UCSD-AML1 (cell line): Measurements from ENCODE around the gene MIA2.
"Not testable (repeated sequence)": the region's sequence is repeated elsewhere in the genome, so short reads cannot be mapped to it uniquely, and the experiment has no call there.

Source experiments
- DNase-seq: peaks from one replicate; lab custom pipeline; 2025; ENCODE audit not compliant: unreplicated experiment; lab: John Stamatoyannopoulos, UW

The MIA2 gene, protein sequence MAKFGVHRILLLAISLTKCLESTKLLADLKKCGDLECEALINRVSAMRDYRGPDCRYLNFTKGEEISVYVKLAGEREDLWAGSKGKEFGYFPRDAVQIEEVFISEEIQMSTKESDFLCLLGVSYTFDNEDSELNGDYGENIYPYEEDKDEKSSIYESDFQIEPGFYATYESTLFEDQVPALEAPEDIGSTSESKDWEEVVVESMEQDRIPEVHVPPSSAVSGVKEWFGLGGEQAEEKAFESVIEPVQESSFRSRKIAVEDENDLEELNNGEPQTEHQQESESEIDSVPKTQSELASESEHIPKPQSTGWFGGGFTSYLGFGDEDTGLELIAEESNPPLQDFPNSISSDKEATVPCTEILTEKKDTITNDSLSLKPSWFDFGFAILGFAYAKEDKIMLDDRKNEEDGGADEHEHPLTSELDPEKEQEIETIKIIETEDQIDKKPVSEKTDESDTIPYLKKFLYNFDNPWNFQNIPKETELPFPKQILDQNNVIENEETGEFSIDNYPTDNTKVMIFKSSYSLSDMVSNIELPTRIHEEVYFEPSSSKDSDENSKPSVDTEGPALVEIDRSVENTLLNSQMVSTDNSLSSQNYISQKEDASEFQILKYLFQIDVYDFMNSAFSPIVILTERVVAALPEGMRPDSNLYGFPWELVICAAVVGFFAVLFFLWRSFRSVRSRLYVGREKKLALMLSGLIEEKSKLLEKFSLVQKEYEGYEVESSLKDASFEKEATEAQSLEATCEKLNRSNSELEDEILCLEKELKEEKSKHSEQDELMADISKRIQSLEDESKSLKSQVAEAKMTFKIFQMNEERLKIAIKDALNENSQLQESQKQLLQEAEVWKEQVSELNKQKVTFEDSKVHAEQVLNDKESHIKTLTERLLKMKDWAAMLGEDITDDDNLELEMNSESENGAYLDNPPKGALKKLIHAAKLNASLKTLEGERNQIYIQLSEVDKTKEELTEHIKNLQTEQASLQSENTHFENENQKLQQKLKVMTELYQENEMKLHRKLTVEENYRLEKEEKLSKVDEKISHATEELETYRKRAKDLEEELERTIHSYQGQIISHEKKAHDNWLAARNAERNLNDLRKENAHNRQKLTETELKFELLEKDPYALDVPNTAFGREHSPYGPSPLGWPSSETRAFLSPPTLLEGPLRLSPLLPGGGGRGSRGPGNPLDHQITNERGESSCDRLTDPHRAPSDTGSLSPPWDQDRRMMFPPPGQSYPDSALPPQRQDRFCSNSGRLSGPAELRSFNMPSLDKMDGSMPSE (N-terminal part only)

DNA sequence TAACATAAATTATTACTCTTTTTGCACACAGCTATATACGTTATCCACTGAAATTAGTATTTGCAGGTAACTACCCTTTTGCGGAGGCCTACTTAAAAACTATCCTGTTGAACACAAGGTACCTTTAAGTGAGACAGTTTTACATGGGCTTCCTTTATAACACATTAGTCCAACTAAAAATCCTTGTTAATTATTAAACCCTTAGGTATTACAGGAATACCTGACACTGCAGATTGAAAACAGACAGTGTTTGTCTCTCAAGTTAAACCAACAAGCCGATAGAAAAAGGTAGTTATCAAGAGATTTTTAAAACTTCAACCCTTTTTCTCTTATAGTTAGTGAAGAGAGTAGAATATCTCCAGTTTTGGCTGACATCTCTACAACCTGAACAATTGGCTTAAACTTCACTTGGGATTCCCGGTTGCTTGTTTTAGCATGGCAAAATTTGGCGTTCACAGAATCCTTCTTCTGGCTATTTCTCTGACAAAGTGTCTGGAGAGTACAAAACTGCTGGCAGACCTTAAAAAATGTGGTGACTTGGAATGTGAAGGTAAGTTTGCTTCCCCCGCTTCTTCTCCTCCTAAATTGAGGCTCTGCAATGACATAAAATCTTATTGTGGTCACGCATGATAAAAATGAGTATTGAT, at the start of gene MIA2:
Gene MIA2 (plus strand): TSS at position 236 of the 647 bp plus-strand sequence. CDS start 200 bp downstream, at position 436.
- no peak for DNase-seq

DNA sequence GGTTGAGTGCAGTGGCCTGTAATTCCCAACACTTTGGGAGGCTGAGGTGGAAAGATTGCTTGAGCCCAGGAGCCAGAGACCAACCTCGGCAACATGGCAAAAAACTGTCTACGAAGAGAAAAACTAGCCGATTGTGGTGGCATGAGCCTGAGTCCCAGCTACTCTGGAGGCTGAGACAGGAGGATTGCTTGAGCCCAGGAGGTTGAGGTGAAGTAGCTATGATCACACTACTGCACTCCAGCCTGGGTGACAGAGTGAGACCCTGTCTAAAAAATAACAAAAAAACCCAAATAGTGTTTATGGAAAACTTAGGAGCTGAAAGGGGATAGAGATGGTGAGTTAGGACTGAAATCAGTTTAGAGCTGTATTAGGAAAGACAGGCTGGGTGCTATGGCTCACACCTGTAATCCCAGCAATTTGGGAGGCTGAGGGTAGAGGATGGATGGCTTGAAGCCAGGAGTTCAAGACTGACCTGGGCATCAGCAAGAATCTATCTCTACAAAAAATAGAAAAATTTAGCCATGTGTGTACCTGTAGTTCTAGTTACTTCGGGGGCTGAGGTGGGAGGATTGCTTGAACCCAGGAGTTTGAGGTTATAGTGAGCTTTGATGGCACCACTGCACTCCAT, 49.0 kb upstream of the MIA2 start:
- DNase-seq, result no peak

DNA sequence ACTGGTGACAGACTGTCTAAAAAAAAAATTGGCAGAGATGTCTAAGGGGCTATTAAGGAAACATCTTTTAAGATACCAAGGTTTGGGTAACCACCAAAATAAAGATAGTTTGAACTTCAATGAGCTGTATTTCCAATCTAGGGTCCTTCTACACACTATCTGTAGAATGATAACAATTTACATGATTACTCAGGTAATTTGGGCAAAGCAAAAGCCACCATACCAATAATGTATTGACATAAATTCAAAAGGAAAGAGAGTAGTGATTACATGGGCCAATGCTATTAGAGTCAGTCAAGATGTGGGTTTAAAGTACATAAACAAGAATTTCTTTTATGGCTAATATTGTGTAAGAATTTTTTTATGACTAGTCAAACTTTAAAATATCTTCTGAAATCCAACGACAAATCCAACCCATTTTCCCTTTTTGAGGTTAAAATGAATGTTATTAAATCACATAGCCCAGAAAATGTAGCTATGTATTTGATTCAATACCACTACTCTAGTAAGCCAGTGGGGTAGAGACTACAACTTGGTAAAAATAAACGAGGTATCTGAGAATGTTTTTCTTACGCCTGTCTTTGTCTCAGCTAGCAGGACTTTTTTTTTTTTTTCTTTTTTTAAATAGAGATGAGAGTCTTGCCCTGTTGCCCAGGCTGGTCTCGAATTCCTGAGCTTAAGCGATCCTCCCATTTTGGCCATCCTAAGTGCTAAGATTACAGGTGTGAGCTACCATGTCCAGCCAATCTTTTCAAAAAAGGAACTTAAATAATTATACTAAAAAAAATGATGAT, 48.3 kb upstream of the MIA2 start:
- DNase-seq, result no peak

DNA sequence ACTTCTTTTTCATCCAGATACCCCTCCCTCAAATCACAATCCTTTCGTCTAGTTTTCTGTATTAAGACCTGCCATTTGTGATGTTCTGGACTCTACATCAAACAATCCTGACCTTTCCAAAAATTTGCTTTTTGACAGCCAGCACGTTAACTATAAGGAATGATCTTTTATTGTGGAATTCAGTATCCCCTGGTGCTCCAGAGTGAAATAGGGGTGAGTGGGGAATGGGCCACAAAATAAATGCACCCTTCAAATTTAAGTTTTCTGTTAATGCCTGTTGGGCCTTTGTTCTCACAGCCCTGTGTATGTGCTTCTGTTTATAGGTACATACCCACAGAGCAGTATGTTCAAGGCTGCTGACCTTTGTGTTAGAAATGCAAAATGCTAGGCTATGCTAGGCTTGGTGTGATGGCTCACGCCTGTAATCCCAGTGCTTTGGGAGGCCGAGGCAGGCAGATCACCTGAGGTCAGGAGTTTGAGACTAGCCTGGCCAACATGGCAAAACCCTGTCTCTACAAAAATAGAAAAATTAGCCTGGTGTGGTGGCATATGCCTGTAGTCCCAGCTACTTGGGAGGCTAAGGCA, 46.7 kb upstream of the MIA2 start:
- DNase-seq, result no peak

DNA sequence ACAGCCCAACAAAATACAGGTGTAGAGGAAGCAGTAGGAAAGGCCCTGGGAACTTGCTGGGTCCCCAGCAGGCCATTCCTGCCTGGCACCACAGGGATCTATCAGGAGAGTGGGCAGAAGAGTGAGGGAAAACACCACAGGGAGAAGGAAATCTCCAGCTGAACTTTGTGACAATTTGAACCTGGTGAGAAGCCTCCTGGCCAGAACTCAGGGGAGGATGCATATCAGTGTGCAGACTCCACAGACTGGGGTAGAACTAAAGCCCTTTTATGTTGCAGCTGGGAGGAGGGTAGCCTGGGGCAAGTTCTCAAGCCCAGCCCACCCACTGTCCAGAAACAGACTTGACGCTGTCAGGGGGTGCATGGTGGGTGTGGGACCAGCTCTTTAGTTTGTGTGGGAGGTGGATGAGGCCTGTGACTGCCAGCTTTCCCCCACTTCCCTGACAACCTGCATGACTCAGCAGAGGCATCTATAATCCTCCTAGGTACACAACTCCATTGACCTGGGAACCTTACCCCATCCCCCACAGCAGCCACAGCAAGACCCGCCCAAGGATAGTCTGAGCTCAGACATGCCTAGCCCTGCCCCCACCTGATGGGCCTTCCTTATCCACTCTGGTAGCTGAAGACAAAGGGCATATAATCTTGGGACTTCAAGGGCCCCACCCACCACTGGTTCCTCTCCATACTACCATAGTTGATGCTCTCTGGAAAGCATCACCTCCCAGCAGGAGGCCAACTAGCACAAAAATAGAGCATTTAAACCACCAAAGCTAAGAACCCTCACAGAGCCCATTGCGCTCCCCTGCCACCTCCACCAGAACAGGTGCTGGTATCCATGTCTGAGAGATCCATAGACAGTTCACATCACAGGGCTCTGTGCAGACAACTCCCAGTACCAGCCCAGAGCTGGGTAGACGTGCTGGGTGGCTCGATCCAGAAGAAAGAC, 29.8 kb upstream of the MIA2 start:
- DNase-seq, result no peak

DNA sequence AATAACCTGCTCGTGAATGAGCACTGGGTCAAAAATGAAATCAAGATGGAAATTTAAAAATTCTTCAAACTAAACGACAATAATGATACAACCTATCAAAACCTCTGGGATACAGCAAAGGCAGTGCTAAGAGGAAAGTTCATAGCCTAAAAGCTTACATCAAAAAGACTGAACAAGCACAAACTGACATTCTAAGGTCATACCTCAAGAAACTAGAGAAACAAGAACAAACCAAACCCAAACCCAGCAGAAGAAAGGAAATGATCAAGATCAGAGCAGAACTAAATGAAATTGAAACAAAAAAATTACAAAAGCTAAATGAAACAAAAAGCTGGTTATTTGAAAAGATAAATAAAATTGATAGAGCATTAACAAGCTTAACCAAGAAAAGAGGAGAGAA, 26.3 kb upstream of the MIA2 start:
- DNase-seq, result not testable (repeated sequence)

DNA sequence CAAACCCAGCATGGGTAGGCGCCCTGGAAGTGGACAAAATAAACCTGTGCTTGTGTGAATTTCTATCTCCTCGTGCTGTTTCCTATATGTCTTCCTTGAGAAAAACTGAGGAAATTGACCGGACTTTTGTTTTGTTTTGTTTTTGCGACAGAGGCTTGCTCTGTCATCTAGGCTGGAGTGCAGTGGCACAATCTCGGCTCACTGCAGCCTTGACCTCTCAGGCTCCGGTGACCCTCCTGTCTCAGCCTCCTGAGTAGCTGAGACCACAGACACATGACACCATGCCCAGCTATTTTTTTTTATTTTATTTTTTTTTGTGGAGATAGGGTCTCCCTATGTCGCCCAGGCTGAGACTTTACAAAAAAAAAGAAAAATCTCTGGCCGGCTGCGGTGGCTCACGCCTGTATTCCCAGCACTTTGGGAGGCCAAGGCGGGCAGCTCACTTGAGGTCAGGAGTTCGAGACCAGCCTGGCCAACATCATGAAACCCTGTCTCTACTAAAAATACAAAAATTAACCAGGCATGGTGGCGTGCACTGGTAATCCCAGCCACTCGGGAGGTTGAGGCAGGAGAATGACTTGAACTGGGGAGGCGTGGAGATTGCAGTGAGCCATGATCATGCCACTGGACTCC, 22.5 kb upstream of the MIA2 start:
- DNase-seq, result no peak

DNA sequence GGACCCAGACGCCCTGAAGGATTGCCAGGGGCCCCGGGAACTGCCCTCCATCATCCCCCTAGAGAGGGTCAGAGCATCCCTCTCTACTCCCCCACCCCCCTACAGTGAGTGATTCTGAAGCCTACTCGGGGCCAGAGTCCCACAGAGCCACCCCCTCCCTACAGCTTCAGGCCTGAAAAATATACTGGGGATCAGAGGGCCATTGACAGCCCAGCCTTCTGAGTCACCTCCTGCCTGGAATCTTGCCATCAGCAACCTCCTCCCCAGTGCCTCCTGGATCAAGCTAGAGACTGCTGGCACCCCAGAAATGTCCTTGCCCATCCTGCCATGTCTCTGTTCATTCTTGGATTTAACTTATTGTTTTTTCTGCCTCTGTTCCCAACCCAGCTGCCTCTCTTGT, 21.7 kb upstream of the MIA2 start:
- DNase-seq, result no peak

DNA sequence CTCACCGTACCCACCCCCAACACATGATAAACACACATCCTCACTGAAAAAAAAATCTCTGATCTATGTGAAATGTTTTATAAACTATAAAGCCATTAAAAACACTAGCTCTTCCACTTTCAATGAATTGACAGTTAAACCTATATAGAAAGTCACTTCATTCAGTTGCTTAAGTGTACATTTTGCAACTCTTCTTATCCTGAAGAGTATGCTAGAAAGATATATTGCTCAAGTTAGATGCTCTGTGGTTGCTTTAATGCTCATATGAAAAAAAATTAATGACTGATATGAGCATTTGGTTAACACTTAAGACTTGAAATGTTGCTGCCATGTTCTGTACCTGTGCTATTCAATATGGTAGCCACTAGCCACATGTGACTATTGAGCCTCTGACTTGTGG, 21.0 kb upstream of the MIA2 start:
- no peak for DNase-seq

DNA sequence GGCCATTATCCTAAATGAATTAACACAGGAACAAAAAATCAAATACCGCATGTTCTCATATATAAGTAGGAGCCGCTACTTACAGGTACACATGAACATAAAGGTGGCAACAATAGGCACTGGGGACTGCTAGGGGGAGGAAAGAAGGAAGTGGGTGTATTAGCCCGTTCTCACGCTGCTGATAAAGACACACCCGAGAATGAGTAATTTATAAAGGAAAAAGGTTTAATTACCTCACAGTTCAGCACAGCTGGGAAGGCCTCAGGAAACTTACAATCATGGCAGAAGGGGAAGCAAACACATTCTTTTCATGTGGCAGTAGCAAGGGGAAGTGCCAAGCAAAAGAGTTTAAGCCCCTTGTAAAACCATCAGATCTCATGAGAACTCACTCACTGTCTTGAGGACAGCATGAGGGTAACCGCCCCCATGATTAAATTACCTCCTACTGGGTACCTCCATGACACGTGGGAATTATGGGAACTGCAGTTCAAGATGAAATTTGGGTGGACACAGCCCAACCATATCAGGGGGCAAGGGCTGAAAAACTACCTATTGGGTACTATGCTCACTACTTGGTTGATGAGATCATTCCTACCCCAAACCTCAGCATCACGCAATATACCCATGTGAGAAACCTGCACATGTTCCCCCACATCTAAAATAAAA, 16.4 kb upstream of the MIA2 start:
- DNase-seq, result no peak

DNA sequence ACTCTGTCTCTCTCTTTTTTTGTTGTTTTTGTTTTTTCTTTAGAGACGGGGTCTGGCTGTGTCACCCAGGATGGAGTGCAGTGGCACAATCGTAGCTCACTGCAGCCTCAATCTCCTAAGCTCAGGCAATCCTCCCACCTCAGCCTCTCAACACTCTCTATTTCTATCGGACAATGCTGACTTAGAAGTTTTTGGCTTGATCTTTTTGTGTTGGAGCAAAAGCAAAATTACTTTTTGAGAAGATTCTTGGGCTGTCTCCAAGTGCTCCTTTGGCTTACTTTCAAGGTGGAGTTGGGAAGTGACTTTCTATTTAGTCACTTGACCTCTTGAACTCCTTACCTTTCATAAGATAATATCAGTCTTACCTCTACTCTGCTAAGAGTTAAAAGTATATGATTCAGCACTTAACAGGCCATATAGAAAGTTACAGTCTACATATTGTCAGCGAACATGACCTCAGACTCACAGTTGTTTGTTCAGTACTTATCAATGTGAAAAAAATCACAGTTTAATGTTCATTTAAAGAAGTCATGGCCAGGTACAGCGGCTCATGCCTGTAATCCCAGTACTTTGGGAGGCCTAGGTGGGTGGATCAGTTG, 15.4 kb upstream of the MIA2 start:
- DNase-seq, result no peak

DNA sequence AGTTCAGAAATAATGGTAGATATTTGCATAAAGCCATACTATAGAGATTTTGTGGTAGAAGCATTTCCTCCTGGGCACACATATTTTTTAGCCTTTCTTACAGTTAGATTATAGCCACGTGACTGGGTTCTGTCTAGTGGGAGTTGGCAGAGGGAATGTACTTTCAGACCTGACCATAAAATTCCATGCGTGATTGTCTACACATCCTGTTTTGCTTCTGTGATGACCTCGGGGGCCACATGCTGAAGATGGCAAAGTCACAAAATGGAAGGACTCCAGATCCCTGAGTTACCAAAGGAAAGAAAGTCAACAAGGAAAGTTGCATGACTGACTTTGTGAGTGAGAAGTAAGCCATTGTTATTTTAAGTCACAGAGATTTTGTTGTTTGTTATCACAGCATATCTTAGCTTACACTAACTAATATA, 14.6 kb upstream of the MIA2 start:
- no peak for DNase-seq

DNA sequence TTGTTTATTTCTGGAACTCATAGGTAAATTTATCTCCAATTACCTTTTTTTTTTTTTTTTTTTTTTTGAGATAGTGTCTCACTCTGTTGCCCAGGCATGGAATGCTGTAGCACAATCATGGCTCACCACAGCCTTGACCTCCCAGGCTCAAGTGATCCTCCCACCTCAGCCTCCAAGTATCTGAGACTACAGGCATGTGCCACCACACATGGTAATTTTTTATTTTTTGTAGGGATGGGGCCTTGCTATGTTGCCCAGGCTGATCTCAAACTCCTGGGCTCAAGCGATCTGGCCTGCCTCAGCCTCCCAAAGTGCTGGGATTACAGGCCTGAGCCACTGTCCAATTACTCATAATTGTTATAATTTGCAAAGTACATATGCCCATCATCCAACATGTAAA, 13.2 kb upstream of the MIA2 start:
- DNase-seq, result not testable (repeated sequence)

DNA sequence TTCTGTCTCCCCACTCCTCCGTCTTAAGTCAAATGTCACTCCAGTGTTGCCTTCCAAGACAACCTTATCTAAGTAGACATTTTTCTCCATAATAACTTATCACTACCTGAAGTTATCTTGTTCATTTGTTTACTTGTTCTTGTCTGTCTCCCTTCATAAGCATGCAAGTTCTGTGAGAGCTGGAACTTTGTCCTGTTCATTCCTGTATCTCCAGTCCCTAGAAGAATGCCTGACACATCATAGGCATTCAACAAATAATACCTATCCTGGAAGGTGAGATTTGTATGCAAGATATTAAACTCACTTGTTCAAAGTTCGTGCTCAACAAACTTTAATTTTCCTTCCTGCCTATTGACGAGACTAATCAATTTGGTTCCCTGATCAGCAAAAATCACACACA, 5.7 kb upstream of the MIA2 start:
- DNase-seq, result no peak

DNA sequence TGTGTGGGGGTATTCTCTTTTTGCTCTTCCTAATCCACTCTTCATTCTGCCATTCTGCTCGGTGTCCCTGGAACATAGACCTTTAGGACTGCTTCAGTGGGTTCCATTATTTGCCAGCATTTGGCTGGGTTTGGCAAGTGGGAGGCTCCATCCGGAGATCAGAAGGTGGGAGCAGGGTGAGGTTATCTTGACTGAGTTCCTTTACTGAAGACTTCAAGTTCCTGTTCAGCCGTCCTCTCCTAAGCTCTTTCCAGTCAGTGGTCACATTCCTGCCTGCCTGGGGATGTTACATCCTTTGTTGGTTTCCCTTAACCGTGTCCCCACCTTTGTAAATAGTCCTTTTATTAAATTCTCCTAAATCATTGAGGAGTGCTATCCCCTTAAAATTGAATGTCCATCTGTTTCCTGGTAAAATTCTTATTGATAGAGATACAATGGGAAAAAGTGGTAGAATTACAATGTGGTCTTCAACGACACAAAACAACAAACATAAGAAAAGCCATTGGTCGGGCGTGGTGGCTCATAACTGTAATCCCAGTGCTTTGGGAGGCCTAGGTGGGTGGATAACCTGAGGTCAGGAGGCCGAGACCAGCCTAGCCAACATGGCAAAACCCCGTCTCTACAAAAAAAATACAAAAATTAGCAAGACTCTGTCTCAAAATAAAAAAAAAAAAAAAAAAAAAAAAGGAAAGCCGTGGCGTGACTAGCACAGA, 5.0 kb upstream of the MIA2 start:
- peak; percentile 10 for DNase-seq

DNA sequence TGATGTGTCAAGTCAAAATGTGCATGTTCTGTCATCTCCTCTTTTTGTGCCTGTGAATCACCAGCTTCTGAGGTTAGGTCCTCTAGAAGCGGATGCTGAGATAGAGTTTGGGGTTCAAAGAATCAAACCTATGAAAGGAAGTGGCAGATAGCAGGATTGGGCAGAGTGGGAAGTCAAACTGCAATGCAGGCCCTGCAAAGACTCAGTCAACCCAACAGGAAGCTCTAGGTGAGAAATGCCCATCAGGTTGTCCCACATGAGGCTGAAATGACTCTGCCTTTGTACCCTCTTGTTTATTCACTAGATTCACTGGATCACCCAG, 4.5 kb upstream of the MIA2 start:
- DNase-seq, result peak; percentile 13
